DMS114 treated with DMSO at 0.1 percent for 48 hours (cell line): ENCODE results near the gene SH3TC1.

Experiments used
- DNase-seq: peaks from one replicate; lab custom pipeline; 2025; ENCODE audit not compliant: unreplicated experiment; lab: John Stamatoyannopoulos, UW

The SH3TC1 gene

DNA sequence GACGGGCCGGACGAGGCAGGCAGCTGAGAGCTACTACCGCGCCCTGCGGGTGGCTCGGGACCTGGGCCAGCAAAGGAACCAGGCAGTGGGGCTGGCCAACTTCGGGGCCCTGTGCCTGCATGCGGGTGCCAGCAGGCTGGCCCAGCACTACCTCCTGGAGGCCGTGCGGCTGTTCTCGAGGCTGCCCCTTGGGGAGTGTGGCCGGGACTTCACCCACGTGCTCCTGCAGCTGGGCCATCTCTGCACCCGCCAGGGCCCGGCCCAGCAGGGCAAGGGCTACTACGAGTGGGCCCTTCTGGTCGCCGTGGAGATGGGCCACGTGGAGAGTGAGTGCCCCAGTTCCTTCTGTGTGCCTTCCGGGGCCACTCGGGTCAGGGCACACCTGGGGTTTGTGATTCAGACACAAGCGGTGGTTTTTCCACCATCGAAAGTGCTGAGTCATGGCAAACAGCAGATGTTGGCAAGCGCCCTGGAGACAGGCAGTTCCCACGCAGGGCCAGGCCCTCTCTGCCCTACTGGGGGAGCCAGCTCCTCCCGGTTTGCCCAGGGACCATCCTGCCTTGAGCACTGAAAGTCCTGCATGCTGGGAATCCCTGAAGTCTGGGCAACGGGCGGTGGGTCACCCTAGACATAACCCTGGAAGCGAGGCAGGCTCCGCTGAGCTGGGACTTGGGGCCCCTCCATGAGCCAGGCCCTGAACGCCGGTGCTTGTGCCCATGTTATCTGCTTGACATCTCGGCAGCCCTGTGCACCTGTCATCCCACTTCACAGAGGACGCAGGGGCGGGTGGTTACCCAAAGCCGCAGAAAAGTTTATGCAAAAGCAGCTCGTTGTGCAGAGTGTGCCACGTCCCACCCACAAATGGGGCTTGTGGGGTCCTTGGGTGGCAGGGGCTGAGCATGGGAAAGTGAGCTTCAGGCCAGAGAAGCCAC, 29.5 kb downstream of the SH3TC1 start:
- no peak for DNase-seq

DNA sequence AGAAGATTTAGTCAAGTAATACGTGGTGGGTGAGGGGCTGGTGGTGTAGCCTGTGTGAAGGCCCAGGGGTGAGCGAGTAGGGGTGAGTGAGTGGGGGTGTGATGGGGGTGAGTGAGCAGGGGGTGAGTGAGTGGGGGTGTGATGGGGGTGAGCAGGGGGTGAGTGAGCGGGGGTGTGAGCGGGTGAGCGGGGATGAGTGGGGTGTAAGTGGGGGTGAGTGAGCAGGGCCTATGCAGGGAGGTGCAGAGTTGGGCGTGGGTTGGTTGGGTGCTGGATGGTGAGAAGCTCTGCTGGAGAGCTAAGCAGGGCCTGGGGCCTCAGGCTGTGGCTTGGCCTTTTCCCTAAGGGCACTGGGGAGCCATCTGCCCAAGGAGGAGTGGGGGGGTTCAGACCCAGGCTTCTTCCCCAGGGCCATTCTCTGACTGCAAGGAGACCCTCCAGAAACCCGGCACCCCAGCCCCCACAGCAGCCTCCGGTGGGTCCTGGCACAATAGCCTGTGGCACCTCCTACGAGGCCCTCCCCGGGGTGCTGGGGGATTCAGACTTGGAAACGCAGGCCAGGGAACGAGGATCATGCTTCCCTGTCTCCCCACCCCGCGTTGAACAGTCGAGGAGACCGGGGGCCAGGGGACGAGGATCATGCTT, 30.4 kb downstream of the SH3TC1 start:
- no peak for DNase-seq

GRCh38 chr4:8230033-8230432, 30.9 kb downstream of the SH3TC1 start:
- no peak for DNase-seq

DNA sequence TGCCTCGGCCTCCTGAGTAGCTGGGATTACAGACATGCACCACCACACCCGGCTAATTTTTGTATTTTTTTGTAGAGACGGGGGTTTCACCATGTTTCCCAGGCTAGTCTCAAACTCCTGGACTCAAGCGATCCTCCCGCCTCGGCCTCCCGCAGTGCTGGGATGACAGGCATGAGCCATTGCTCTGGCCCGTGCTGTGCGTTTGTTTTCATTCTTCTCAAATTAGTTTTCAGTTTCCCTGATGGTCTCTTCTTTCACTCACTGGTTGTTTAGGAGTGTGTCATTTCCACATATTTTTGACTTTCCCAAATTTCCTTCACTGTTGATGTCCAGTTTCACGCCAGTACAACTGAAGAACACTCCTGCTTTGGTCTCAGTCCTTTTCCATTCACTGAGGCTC, 31.8 kb downstream of the SH3TC1 start:
- DNase-seq: no peak

DNA sequence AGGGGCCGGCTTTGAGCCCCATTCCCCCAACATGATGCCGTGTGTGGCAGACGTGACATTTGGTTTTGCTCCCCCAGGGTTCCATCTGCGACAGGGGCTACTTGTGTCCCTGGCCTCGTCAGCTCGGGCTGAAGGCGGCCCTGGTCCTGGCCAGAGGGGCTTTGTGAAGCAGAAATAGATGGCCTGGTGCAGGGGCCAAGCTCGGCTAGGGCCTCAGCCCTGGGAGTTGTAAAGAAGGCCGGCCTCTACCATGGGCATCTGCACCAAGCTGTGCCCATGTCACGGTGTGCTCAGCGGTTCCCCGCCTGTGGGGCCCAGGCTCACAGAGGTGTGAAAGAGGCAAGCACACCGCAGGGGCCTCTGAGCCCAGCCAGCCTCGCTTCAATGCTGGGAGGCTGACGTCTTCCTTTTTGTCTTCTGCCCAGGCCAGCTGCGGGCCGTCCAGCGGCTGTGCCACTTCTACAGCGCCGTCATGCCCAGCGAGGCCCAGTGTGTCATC, 32.5 kb downstream of the SH3TC1 start:
- no peak for DNase-seq

- no peak for DNase-seq
Measured at GRCh38 chr4:8232748-8233147, 33.7 kb downstream of the SH3TC1 start.

DNA sequence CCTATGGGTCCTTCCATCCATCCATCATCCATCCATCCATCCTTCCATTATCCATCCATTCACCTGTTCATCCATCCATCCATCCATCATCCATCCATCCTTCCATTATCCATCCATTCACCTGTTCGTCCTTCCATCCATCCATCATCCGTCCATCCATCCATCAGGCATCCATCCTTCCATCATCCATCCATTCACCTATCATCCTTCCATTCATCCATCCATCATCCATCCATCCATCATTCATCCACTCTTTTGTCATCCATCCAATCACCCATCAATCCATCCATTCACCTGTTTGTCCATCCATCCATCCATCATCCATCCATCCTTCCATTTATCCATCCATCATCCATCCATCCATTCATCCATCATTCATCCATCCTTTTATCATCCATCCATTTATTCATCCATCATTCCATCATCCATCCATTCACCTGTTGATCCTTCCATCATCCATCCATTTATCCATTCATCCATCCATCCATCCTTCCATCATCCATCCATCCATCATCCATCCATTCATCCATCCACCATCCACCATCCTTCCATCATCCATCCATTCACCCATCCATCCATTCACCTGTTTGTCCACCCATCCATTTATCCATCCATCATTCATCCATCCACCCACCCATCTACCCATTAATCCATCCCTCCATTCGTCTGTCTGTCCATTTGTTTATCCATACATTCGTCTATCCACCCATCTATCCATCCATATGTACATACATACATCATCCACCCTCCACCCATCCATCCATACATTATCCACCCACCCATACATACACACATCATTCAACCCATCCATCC, 34.8 kb downstream of the SH3TC1 start:
- DNase-seq: no peak

- no peak for DNase-seq
Measured at GRCh38 chr4:8234715-8235114, 35.6 kb downstream of the SH3TC1 start.

DNA sequence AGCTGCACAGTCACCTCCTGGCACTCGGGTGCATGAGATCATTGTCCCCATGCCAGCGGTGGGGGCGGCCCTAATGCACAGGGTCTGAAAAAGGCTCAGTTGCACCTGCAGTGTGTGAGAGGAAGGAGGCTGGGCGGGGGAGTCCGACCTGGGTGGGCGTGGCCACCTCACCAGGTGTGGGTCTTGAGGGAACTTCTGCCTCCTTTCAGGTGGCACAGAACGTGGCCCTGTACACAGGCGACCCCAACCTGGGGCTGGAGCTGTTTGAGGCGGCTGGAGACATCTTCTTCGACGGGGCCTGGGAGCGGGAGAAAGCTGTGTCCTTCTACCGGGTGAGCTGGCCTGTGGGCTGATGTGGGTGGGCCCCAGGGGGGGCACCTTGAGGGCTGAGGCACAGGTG, 36.1 kb downstream of the SH3TC1 start:
- DNase-seq: no peak

GRCh38 chr4:8235686-8236085, 36.6 kb downstream of the SH3TC1 start:
- DNase-seq: no peak

DNA sequence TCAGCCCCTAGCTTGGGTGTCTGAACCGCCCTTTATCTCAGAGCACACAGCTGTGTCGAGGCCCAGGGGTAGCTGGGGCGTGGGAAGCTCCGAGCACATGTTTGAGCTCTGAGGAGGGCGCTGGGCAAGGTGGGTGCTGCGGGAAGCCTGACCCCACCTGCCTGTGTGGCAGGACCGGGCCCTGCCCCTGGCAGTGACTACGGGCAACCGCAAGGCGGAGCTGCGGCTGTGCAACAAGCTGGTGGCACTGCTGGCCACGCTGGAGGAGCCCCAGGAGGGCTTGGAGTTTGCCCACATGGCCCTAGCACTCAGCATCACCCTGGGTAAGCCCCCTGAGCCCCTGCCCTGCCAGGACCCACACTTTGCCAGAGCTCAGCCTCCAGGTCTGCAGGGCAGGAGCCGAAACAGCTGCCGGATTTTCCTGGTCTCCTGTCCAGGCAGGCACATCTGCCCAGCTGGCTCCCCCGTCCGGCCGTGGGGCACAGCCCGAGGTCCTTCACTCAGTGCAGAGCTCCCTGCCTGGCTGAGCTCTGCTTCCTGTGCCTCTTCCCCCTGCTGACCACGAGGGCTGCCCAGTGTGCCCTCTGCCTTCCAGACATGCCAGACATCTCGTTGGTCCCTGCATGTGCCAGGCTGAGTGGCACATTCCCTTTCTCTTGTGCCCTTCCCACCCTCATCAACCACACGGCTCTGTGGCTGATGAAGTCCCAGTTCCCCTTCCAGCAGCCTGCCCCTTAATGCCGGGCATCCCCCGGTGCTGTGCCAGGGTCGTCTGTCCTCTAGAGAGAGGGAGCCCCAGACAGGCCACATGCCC, 37.2 kb downstream of the SH3TC1 start:
- no peak for DNase-seq

GRCh38 chr4:8236920-8237195, 37.8 kb downstream of the SH3TC1 start:
- DNase-seq: no peak

GRCh38 chr4:8237256-8237989, 38.3 kb downstream of the SH3TC1 start:
- DNase-seq: no peak

DNA sequence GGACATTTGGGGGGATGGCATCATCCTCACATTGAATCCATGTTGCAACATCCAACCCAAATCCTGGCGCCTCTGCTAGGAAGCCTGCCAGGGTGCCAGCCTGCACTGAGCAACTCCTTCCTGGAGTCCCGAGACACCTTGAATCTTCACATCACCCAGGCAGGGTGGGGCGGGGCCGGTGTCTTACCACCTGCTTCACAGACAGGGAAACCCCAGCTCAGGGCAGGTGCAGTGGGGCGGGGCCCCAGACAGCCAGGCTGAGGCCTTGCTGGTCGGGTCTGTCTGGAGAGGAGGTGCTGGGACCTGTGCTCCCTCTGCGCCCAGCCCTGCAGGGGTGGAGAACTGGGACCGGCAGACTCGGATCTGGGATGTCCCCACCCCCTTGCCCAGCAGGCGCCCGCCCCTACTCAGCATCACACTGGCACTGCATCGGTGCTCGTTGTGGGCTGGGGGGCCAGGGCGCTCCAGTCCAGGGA, 39.0 kb downstream of the SH3TC1 start:
- DNase-seq: no peak

GRCh38 chr4:8238515-8239053, 39.5 kb downstream of the SH3TC1 start:
- DNase-seq: no peak

DNA sequence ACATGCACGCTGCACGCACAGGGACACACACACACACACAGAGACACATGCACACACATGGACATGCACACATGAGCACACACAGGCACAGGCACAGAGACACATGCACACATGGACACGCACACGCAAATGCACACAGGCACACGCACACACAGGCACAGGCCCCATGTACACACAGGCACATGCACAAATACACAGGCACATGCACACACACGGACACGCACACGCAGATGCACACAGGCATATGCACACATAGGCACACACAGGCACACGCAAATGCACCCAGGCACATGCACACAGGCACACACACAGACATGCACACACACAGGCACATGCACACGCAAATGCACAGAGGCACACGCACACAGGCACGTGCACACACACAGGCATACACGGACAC, 40.1 kb downstream of the SH3TC1 start:
- no peak for DNase-seq

- no peak for DNase-seq
Measured at GRCh38 chr4:8239661-8240060, 40.6 kb downstream of the SH3TC1 start.

- DNase-seq: no peak
Measured at GRCh38 chr4:8240211-8241041, 41.3 kb downstream of the SH3TC1 start.

GRCh38 chr4:8241211-8241779, 42.2 kb downstream of the SH3TC1 start:
- no peak for DNase-seq
